PC-9 (cell line): ENCODE measurements around the gene AUTS2.

Experiments
- EZH2 ChIP-seq: fragments of 200-600 bp; sonication (generic); IDR thresholded peaks from 2 replicates; pipeline ENCODE4 v1.8.0; 2017; ENCODE audit warnings: antibody characterized with exemption, low read depth
- TF ChIP-seq, protein P1 (sequence below): fragments of 200-600 bp; sonication (generic); conservative IDR thresholded peaks from 2 replicates; pipeline ENCODE4 v1.6.1; 2017; ENCODE audit warnings: mixed run types, antibody characterized with exemption, mild to moderate bottlenecking, moderate library complexity

DNA sequence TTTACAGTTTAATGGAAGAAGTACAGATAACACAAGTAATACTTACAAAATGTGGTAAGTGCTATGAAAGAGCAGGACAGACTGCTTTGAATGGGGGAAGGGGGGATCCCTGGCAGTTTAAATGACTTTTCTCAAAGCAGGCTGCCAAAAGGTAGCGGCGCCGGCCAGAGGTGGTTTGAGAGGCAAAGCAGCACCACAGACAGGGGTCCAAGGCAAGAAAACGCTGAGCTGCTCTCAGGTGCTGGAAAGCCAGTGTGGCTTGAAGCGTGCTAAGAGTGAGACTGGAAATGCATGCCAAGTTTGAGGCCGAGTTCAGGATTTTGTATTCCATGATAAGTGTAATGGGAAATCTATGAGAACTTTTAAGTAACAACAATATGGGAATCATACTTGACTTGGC is 437.7 kb downstream of the AUTS2 start:
- TF ChIP-seq, protein P1, sequence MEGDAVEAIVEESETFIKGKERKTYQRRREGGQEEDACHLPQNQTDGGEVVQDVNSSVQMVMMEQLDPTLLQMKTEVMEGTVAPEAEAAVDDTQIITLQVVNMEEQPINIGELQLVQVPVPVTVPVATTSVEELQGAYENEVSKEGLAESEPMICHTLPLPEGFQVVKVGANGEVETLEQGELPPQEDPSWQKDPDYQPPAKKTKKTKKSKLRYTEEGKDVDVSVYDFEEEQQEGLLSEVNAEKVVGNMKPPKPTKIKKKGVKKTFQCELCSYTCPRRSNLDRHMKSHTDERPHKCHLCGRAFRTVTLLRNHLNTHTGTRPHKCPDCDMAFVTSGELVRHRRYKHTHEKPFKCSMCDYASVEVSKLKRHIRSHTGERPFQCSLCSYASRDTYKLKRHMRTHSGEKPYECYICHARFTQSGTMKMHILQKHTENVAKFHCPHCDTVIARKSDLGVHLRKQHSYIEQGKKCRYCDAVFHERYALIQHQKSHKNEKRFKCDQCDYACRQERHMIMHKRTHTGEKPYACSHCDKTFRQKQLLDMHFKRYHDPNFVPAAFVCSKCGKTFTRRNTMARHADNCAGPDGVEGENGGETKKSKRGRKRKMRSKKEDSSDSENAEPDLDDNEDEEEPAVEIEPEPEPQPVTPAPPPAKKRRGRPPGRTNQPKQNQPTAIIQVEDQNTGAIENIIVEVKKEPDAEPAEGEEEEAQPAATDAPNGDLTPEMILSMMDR, result no peak
- TF ChIP-seq EZH2, result no peak
